Activated T-cell treated with anti-CD3 and anti-CD28 coated beads for 1 hour (primary cell): Measurements from ENCODE around the gene GIPR.
A peak's percentile ranks its signal among the peaks of the same experiment; 100 is the strongest.
"Not testable (repeated sequence)": the region's sequence is repeated elsewhere in the genome, so short reads cannot be mapped to it uniquely, and the experiment has no call there.

Experiments
- DNase-seq: peaks from one replicate; pipeline ENCODE4 v3.0.0-alpha.2; 2020; ENCODE audit warnings: low read depth

Gene GIPR, protein sequence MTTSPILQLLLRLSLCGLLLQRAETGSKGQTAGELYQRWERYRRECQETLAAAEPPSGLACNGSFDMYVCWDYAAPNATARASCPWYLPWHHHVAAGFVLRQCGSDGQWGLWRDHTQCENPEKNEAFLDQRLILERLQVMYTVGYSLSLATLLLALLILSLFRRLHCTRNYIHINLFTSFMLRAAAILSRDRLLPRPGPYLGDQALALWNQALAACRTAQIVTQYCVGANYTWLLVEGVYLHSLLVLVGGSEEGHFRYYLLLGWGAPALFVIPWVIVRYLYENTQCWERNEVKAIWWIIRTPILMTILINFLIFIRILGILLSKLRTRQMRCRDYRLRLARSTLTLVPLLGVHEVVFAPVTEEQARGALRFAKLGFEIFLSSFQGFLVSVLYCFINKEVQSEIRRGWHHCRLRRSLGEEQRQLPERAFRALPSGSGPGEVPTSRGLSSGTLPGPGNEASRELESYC

DNA sequence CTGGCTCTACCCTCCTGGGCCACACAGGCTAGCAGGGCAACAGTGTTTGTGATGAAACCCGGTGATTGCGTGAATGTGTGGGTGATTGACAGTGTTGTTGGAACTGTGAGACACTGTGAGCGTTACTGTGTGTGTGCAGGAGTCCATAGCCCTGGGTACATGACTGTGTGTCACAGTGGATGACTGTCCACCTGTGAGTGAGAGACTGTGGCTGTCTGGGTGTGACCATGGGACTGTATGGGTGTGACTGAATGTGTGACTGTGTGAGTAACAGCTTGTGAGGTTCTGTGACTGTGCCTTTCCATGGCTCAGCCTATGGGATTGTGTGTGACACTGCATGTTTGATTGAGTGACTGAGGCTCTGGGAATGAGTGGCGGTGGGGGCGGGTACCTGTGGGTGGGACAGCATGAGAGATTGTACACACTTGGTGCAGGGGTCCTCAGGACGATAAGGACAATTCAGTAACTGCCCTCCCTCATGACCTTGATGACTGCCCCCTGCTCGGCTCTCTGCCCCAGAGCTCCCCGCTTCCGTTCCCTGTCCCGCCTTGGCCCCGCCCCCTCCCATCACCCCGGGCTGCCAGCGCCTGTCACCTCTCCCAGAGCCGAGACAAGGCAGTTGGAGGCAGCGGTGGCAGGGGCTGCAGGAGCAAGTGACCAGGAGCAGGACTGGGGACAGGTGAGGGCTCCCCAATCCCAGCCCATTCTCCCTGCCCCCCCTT is at the start of gene GIPR:
GIPR (plus strand) TSS at position 602 of the 722 bp plus-strand sequence. CDS start 1,300 bp downstream, outside the sequence.
- DNase-seq: peak; percentile 46

GRCh38 chr19:45621389-45621788 is 46.6 kb upstream of the GIPR start:
- DNase-seq: no peak

- DNase-seq: no peak
Measured at GRCh38 chr19:45621976-45622503, 46.0 kb upstream of the GIPR start.

GRCh38 chr19:45623984-45624383 is 44.0 kb upstream of the GIPR start:
- DNase-seq: no peak

- DNase-seq: not testable (repeated sequence)
Measured at GRCh38 chr19:45628219-45628618, 39.8 kb upstream of the GIPR start.

- DNase-seq: no peak
Measured at GRCh38 chr19:45629704-45630103, 38.3 kb upstream of the GIPR start.

GRCh38 chr19:45630463-45630862 is 37.6 kb upstream of the GIPR start:
- no peak for DNase-seq

DNA sequence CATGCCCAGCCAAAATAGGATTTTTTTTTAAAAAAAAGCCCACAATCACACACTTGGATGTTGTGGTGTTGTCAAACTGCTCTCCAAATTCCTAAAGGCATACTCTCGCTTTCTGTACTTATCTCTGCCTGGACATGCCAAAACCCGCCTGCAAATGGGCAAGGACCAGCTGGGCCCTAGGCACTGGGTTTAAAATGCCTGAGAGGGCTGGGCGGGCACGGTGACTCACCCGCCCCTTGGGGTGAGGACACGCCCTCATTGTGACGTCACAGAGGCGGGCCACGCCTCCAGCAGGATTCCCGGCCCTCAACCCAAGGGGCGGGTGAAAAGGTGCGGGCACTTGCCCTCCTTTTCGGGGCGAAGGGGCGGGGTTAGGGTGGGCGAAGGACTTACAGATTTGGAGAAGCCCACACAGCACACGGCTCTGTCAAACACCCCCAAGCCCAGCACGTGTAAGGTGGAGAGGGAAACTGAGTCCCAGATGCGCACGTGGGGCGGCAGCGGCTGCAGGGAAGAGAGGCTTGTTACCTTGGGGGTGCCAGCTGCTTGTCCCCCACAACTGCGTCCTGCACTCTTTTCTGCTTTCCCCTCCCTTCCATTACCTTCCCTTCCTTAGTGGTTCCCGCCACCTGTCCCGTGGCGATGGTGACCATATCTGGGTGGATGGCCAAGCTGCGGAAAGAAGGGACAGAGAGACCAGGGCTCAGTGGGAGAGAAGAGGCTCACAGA is 35.4 kb upstream of the GIPR start:
- DNase-seq: no peak

GRCh38 chr19:45636275-45636674 is 31.7 kb upstream of the GIPR start:
- DNase-seq: no peak

- no peak for DNase-seq
Measured at GRCh38 chr19:45636902-45637301, 31.1 kb upstream of the GIPR start.

DNA sequence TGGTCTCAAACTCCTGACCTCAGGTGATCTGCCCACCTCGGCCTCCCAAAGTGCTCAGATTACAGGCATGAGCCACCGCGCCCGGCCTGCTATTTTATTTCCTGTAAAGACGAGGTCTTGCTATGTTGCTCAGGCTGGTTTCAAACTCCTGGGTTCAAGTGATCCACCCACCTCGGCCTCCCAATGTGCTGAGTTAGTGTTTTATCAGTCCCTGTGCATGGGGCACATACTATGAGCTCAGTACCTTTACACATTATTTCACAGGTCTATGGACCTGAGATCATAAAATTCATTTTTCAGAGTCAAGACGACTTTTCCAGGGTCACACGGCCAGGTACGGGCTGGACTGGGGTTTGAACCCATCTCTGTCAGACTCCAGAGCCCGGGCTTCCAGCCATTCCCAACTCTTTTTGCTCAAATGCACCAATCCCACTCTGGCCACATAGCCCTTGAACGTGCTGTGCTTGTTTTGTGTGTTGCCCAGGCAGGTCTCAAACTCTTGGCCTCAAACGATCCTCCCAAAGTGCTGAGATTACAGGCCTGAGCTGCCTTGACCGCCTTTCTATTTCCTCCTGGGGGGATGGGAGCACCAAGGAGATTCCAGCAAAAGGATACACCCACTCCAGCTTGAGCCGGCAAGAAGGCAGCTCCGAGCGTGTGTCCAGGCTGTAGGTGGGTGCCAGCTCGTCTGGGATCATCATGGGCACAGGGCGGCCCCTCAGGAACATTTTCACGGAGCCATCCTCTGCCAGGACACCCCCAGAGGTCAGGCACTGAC is 29.9 kb upstream of the GIPR start:
- no peak for DNase-seq

DNA sequence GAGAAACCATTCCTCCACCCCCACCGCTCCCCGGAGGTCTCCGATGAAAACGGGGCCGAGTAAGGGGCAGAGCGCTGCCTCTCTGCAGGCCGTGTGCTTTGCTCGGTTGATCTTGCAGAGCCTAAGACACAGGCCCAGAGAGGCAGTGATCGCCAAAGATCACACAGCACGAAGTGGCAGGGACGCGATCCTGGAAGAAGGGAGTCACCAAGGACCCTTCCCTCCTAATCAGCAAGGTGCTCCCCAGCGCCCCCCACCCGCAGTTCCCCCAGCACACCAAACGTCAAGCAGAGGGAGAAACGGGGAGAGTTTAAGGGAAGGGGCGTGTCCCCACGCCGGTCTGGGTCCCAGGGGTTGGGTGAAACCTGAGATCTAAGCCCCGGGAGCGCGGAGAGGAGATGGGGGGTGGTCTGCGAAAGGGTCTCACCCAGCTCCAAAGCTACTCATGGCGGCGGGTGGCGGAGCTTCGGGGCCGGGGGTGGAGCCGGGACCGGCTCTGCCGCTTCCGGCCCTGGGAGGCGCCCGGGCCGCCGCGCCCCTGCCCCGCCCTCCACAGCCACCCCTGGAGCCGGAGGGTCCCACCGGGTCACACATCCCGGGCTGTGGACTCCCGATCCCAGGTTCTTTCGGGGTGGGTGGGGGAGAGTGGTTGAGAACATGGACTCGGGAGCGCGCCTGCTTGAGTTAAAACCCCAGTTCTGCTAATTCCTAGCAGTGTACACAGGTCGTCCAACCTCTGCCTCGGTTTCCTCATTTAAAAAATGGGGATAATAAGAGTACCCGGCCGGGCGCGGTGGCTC is 28.9 kb upstream of the GIPR start, which contains the start of gene EML2:
EML2 (minus strand) TSS at position 468 of the 800 bp plus-strand sequence; CDS start at position 447, 21 bp downstream.
- peak; percentile 42 for DNase-seq

- DNase-seq: no peak
Measured at GRCh38 chr19:45640849-45641273, 27.2 kb upstream of the GIPR start.

GRCh38 chr19:45641274-45642105 is 26.5 kb upstream of the GIPR start:
- DNase-seq: peak; percentile 30

GRCh38 chr19:45643024-45643926 is 24.7 kb upstream of the GIPR start:
- peak; percentile 87 for DNase-seq

DNA sequence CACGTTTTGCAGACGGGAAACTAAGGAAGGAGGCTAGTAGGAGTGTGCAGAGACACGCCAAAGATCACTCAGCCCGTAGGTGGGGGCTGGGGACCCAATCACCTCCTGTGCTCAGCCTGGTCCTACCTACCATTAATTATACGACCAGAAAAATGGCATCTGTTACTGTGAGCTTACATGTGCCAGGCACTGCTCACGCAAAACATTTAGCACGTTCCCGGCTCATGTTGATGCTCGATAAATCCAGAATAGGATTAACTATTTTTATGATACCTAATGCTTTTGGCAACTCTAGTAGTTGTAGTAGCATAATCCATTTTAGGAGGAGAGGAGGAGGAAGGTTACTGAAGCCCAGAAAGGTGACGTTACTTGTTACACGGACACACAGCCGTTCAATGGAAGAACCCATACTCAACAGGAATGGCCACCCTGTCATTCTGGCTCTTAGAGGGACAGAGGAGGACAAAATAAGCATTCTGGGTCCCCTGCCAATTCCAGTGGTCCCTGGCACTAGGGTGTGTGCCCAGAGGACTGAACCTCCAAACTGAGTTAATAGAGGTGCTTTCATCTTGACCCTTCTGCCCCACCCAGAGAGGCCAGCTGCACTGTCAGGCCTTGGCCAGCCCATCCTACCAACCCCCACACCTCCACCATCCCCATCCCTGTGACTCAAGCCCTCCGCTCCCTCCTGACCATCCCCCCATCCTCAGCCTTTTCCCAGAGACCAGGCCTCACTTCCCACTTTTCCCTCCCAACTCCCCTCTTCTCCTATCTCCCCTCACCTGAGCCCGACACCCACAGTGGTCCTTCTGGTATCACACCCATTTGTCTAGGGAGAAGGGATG is 23.9 kb upstream of the GIPR start:
- no peak for DNase-seq

DNA sequence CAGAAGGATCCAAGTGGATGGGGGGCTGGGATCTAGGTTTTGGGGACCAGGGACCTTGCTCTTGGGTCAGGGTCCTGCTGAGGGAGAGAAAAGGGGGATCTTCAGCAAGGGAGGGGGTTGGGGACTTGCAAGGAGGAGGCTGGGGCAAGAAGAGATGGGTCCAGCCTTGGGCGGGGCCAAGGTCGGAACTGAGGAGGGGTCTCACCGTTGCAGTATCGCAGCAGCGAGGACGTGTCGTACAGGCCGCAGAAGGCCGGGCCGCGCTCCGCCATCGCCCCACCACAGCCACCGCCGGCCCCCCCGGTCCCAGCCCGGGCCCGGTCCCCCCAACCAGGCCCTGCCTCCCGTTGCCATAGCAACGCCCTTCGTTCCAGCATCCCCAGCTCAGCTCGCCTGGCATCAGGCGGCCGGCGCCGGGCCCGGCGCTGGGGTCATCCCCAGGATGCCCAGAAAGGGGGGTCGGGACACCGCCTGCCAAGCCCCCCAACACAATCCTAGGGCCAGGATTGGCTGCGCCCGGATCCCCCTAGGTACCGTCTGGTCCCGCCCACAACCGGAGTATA is 22.9 kb upstream of the GIPR start:
- no peak for DNase-seq
